Measurements from ENCODE around the gene TMEM248. TPM values are rescaled to one million over a fixed set of nuclear protein-coding genes. Genes with fewer than 3 reads are reported as not detected.

The TMEM248 gene
- total and polyA plus RNA-seq, 10 of the 15 experiments (the other 5 are each of a cell fraction or from before 2014, with no cell fraction given): 6.3 to 93.5 (median 64.9) TPM

DNA sequence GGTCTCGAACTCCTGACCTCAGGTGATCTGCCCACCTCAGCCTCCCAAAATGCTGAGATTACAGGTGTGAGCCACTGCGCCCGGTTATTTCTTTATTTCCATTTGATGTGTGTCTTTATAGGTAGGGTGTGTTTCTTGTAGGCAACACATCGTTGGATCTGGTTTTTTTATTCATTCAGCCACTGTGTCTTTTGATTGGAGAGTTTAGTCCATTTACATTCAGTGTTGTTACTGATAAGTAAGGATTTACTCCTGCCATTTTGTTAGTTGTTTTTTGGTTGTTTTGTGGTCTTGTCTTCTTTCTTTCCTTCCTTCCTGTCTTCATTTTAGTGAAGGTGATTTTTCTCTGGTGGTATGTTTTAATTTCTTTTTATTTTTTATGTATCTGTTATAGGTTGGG lies 16.9 kb downstream of the TMEM248 start:
- ATAC-seq (no peak), DNase-seq (ENCODE audit: low read depth, low spot score) (no peak), FAIRE-seq (no peak)
- CTCF ChIA-PET: no interaction called here
- Histone ChIP-seq H4K20me1 (ENCODE audit: control insufficient read depth, insufficient read depth) (peaks cover 4% of the 10 kb centered on the region; the same call in 1 of the 2 replicates), H3K36me3 (ENCODE audit: control insufficient read depth in 2 of 2, insufficient read depth in 2 of 2, low read length in 1 of 2) (peaks cover 0 to 4% of the 10 kb centered on the region in 2 experiments; a peak in 3 of 4 replicates), H3K79me2 (ENCODE audit: control insufficient read depth, insufficient read depth, low read length) (peaks cover 39% of the 10 kb centered on the region), H3K9me3 (replicated peaks; ENCODE audit: control insufficient read depth, insufficient read depth, low read length) (no peaks in the 10 kb centered on the region; the same call in 1 of the 3 replicates), H3K9ac (ENCODE audit: control insufficient read depth, insufficient read depth, low read length) (no peak overlapping the region), H3K4me1 (ENCODE audit: control insufficient read depth, insufficient read depth, low read length) (no peaks in the 10 kb centered on the region), H3K4me3 (no peak overlapping the region), H3K27me3 (replicated peaks in 1 of 2; ENCODE audit: control insufficient read depth in 2 of 2, insufficient read depth in 2 of 2, low read length in 1 of 2) (no peaks in the 10 kb centered on the region), H3K4me2 (ENCODE audit: control insufficient read depth, insufficient read depth) (no peak overlapping the region), H2AFZ (ENCODE audit: control insufficient read depth, low read depth, low read length) (no peak overlapping the region), H3K27ac (ENCODE audit: control insufficient read depth, insufficient read depth) (no peak overlapping the region)
- POLR2A ChIA-PET: no interaction called here
- no peak for TF ChIP-seq E2F4 (IDR thresholded peaks at IDR 0.05; ENCODE audit: low read depth, low read length)
- TF ChIP-seq CREB1 (IDR thresholded peaks at IDR 0.05; ENCODE audit: low read depth): no peak
- TF ChIP-seq, protein P1, sequence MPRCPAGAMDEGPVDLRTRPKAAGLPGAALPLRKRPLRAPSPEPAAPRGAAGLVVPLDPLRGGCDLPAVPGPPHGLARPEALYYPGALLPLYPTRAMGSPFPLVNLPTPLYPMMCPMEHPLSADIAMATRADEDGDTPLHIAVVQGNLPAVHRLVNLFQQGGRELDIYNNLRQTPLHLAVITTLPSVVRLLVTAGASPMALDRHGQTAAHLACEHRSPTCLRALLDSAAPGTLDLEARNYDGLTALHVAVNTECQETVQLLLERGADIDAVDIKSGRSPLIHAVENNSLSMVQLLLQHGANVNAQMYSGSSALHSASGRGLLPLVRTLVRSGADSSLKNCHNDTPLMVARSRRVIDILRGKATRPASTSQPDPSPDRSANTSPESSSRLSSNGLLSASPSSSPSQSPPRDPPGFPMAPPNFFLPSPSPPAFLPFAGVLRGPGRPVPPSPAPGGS (IDR thresholded peaks at IDR 0.05; ENCODE audit: borderline replicate concordance, insufficient read depth, low read depth, low read length, poor library complexity, severe bottlenecking): no peak
- no peak for TF ChIP-seq PAX5 (IDR thresholded peaks at IDR 0.05; ENCODE audit: borderline replicate concordance, low read depth, low read length)
- TF ChIP-seq, protein P2, sequence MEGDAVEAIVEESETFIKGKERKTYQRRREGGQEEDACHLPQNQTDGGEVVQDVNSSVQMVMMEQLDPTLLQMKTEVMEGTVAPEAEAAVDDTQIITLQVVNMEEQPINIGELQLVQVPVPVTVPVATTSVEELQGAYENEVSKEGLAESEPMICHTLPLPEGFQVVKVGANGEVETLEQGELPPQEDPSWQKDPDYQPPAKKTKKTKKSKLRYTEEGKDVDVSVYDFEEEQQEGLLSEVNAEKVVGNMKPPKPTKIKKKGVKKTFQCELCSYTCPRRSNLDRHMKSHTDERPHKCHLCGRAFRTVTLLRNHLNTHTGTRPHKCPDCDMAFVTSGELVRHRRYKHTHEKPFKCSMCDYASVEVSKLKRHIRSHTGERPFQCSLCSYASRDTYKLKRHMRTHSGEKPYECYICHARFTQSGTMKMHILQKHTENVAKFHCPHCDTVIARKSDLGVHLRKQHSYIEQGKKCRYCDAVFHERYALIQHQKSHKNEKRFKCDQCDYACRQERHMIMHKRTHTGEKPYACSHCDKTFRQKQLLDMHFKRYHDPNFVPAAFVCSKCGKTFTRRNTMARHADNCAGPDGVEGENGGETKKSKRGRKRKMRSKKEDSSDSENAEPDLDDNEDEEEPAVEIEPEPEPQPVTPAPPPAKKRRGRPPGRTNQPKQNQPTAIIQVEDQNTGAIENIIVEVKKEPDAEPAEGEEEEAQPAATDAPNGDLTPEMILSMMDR (IDR thresholded peaks at IDR 0.05 in 2 of 3, conservative IDR thresholded peaks at IDR 0.05 in 1 of 3; ENCODE audit: control insufficient read depth in 2 of 3, extremely low read depth in 1 of 3, insufficient read depth in 1 of 3, low read depth in 3 of 3, low read length in 3 of 3): no peak
- BruUV-seq (replicated peaks): no TSS peak
- in situ Hi-C loops (cut with MboI): no loop called here
- SMC1A ChIA-PET (ENCODE audit: uncharacterized antibody, unreplicated experiment): no interaction called here
- RAD21 ChIA-PET (ENCODE audit: unreplicated experiment): no interaction called here
- intact Hi-C loops (cut with micrococcal nuclease; ENCODE audit: unreplicated experiment): no loop called here
- WGBS (ENCODE audit: insufficient coverage, insufficient replicate concordance, low lambda C conversion rate, missing lambda C conversion rate): 99% methylated on average over 4 of the region's 4 CpGs

Data from GM12878 (cell line).